C4-2B (cell line): ENCODE measurements around the gene HIP1.

ENCODE experiments used
- CTCF ChIP-seq: fragments of 450-650 bp; conservative IDR thresholded peaks from 2 replicates; pipeline ENCODE4 v1.5.1; 2017; ENCODE audit warnings: mild to moderate bottlenecking
- ZFX ChIP-seq: fragments of 450-650 bp; IDR thresholded peaks from 2 replicates; pipeline ENCODE4 v1.6.1; 2017

- no peak for TF ChIP-seq CTCF
- no peak for TF ChIP-seq ZFX
Observed at GRCh38 chr7:75571209-75571608, 167.5 kb downstream of the HIP1 start.
